ENCODE data around the gene ZNF790. TPM values are rescaled to one million over a fixed set of nuclear protein-coding genes. Genes with fewer than 3 reads are reported as not detected.

The ZNF790 gene

Small RNA genes lying within 50 kb of the gene (small RNA-seq; reads per million reads assigned to genes)
- not detected for gene RF00019

Data from skeletal muscle satellite cell (primary cell).